Liver (tissue), 9 donors: Measurements from ENCODE around the gene NR4A1. TPM values are rescaled to one million over a fixed set of nuclear protein-coding genes. Genes with fewer than 3 reads are reported as not detected.

Experiments
- DNase-seq: peaks from one replicate; pipeline ENCODE4 v3.0.0-alpha.2; 2017; ENCODE audit warnings: low spot score
- H3K27ac ChIP-seq, 2 donors: one replicate each; pipeline ENCODE4 v1.7.0; 2013; ENCODE audit warnings: inconsistent platforms in 2 of 2, low read length in 2 of 2, control low read depth in 1 of 2, low read depth in 1 of 2, mild to moderate bottlenecking in 1 of 2
- H3K27me3 ChIP-seq, 4 donors: one replicate each; pipeline versions ENCODE4 v1.6.1 to v1.7.0; 2013; ENCODE audit warnings: low read length in 3 of 4, inconsistent platforms in 1 of 4, mild to moderate bottlenecking in 1 of 4, moderate library complexity in 1 of 4; ENCODE audit not compliant: control insufficient read depth in 4 of 4, insufficient read depth in 4 of 4
- H3K36me3 ChIP-seq, 4 donors: one replicate each; pipeline versions ENCODE4 v1.6.1 to v1.7.0; 2013; ENCODE audit warnings: low read length in 3 of 4, mild to moderate bottlenecking in 3 of 4, low read depth in 1 of 4, moderate library complexity in 1 of 4; ENCODE audit not compliant: control insufficient read depth in 4 of 4, insufficient read depth in 3 of 4
- H3K4me1 ChIP-seq, 4 donors: one replicate each; pipeline versions ENCODE4 v1.6.1 to v1.7.0; 2013; ENCODE audit warnings: low read length in 3 of 4, mild to moderate bottlenecking in 3 of 4, moderate library complexity in 1 of 4; ENCODE audit not compliant: control insufficient read depth in 4 of 4, insufficient read depth in 4 of 4
- H3K4me3 ChIP-seq, 3 donors: one replicate each; pipeline versions ENCODE4 v1.6.1 to v1.7.0; 2013; ENCODE audit warnings: low read length in 3 of 3, control low read depth in 1 of 3, low read depth in 1 of 3, mild to moderate bottlenecking in 1 of 3
- H3K9ac ChIP-seq, 2 donors: one replicate each; pipeline ENCODE4 v1.7.0; 2013; ENCODE audit warnings: low read length in 2 of 2, mild to moderate bottlenecking in 2 of 2, moderate library complexity in 2 of 2, control low read depth in 1 of 2, low read depth in 1 of 2
- H3K9me3 ChIP-seq, 4 donors: one replicate each; pipeline versions ENCODE4 v1.6.1 to v1.7.0; 2013; ENCODE audit warnings: low read length in 3 of 4; ENCODE audit not compliant: control insufficient read depth in 4 of 4
- ATF3 ChIP-seq: IDR thresholded peaks from 2 replicates; pipeline ENCODE4 v1.6.1; 2016; ENCODE audit warnings: antibody characterized with exemption
- CTCF ChIP-seq: fragments of 150-350 bp; IDR thresholded peaks from 2 replicates; pipeline ENCODE4 v1.5.1; 2017; ENCODE audit warnings: improper control_type of control experiment, low read depth, low read length; ENCODE audit not compliant: missing input control
- EGR1 ChIP-seq, 2 donors: IDR thresholded peaks; 2 replicates each; pipeline ENCODE4 v1.6.1; 2016 to 2018; ENCODE audit warnings: antibody characterized with exemption in 2 of 2, low read depth in 2 of 2
- FOXA1 ChIP-seq: IDR thresholded peaks from 2 replicates; pipeline ENCODE4 v1.6.1; 2016; ENCODE audit warnings: antibody characterized with exemption
- FOXA2 ChIP-seq: IDR thresholded peaks from 2 replicates; pipeline ENCODE4 v1.6.1; 2016; ENCODE audit warnings: antibody characterized with exemption
- GABPA ChIP-seq, 2 donors: IDR thresholded peaks in 1 of 2; conservative IDR thresholded peaks in 1 of 2; 2 replicates each; pipeline ENCODE4 v1.6.1; 2016; ENCODE audit warnings: antibody characterized with exemption in 2 of 2, mild to moderate bottlenecking in 1 of 2, moderate library complexity in 1 of 2
- HNF4A ChIP-seq, 2 donors: conservative IDR thresholded peaks; 2 replicates each; pipeline ENCODE4 v1.6.1; 2016; ENCODE audit warnings: antibody characterized with exemption in 2 of 2, mild to moderate bottlenecking in 2 of 2
- HNF4G ChIP-seq: IDR thresholded peaks from 2 replicates; pipeline ENCODE4 v1.6.1; 2016; ENCODE audit warnings: antibody characterized with exemption
- JUND ChIP-seq, 2 donors: IDR thresholded peaks; 2 replicates each; pipeline ENCODE4 v1.6.1; 2016; ENCODE audit warnings: antibody characterized with exemption in 2 of 2
- MAX ChIP-seq: IDR thresholded peaks from 2 replicates; pipeline ENCODE4 v1.6.1; 2016; ENCODE audit warnings: antibody characterized with exemption
- NR2F2 ChIP-seq: IDR thresholded peaks from 2 replicates; pipeline ENCODE4 v1.6.1; 2016; ENCODE audit warnings: antibody characterized with exemption
- RAD21 ChIP-seq, 2 donors: IDR thresholded peaks; 2 replicates each; pipeline ENCODE4 v1.6.1; 2016; ENCODE audit warnings: antibody characterized with exemption in 2 of 2, mild to moderate bottlenecking in 2 of 2
- REST ChIP-seq: IDR thresholded peaks from 2 replicates; pipeline ENCODE4 v1.6.1; 2016; ENCODE audit warnings: antibody characterized with exemption, mild to moderate bottlenecking
- RXRA ChIP-seq, 2 donors: IDR thresholded peaks; 2 replicates each; pipeline ENCODE4 v1.6.1; 2017 to 2018; ENCODE audit warnings: antibody characterized with exemption in 2 of 2, mild to moderate bottlenecking in 1 of 2
- SP1 ChIP-seq: IDR thresholded peaks from 2 replicates; pipeline ENCODE4 v1.6.1; 2018; ENCODE audit warnings: antibody characterized with exemption, mild to moderate bottlenecking
- TAF1 ChIP-seq: conservative IDR thresholded peaks from 2 replicates; pipeline ENCODE4 v1.6.1; 2016; ENCODE audit warnings: antibody characterized with exemption, mild to moderate bottlenecking
- YY1 ChIP-seq: IDR thresholded peaks from 2 replicates; pipeline ENCODE4 v1.6.1; 2016; ENCODE audit warnings: antibody characterized with exemption, mild to moderate bottlenecking
- ZBTB33 ChIP-seq: IDR thresholded peaks from 2 replicates; pipeline ENCODE4 v1.6.1; 2016; ENCODE audit warnings: antibody characterized with exemption
- WGBS: extraction: QIAGEN DNeasy Blood & Tissue Kit; methylation state at CpG from one replicate; pipeline ENCODE4 v1.1.7; 2013; 5-methylcytosine and 5-hydroxymethylcytosine counted together
- polyA plus RNA-seq, 2 donors: library from polyadenylated mRNA; stranded (reverse) in 1 of 2; unstranded in 1 of 2; fragments of 200-250 nt in 1 of 2; fragments of >200 nt in 1 of 2; fragmentation: Nextera tagmentation in 1 of 2; extraction: Ambion mirVana in 1 of 2; gene quantifications; one replicate each; pipeline versions ENCODE4 v1.2.1 to v1.2.3, GENCODE V29; 2013 to 2015
- total RNA-seq, 2 donors: library from RNA; depleted of rRNA; stranded (reverse); fragments of >200 nt; gene quantifications; one replicate each; pipeline ENCODE4 v1.2.3, GENCODE V29; 2014
- donor health status: healthy.
- donor health status: healthy.
- donor health status: healthy.
- donor health status: healthy.
- donor health status: healthy.

The NR4A1 gene
- total and polyA plus RNA-seq, 4 donors = 0.79 to 5.8 (median 3.4) TPM

GRCh38 chr12:52084491-52085231 is 33.4 kb downstream of the NR4A1 start:
- Histone ChIP-seq H3K9ac (no peak overlapping the region), H3K27ac (no peak overlapping the region), H3K36me3 (no peaks in the 10 kb centered on the region), H3K4me1 (peaks cover 8 to 43% (median 26%) of the 10 kb centered on the region in 4 donors), H3K27me3 (no peaks in the 10 kb centered on the region), H3K4me3 (no peak overlapping the region), H3K9me3 (no peaks in the 10 kb centered on the region)
- 90% methylated on average over 9 of the region's 9 CpGs for WGBS
- TF ChIP-seq FOXA2 = no peak
- TF ChIP-seq FOXA1 = no peak
- TF ChIP-seq REST = no peak
- no peak for TF ChIP-seq ZBTB33
- no peak for TF ChIP-seq JUND (IDR thresholded peaks at IDR 0.05)
- TF ChIP-seq RAD21 (IDR thresholded peaks at IDR 0.05) = no peak
- no peak for TF ChIP-seq NR2F2
- TF ChIP-seq MAX = no peak
- no peak for TF ChIP-seq SP1
- TF ChIP-seq ATF3 = no peak
- no peak for TF ChIP-seq EGR1 (IDR thresholded peaks at IDR 0.05; ENCODE audit: low read depth in 2 of 2)
- TF ChIP-seq CTCF = no peak
- no peak for TF ChIP-seq GABPA (IDR thresholded peaks at IDR 0.05 in 1 of 2, conservative IDR thresholded peaks at IDR 0.05 in 1 of 2)
- no peak for TF ChIP-seq RXRA (IDR thresholded peaks at IDR 0.05)
- TF ChIP-seq TAF1 = no peak
- TF ChIP-seq HNF4G = no peak
- no peak for TF ChIP-seq YY1
- no peak for TF ChIP-seq HNF4A (conservative IDR thresholded peaks at IDR 0.05)
- DNase-seq = no peak
